Esophagus (tissue), 2 donors: ENCODE results near the gene DLG5. TPM values are rescaled to one million over a fixed set of nuclear protein-coding genes. Genes with fewer than 3 reads are reported as not detected.

Experiments
- H3K27ac ChIP-seq, 2 donors: one replicate each; pipeline ENCODE4 v1.5.1; 2013; ENCODE audit warnings: low read depth in 2 of 2, mild to moderate bottlenecking in 2 of 2, inconsistent platforms in 1 of 2, low read length in 1 of 2, moderate library complexity in 1 of 2
- H3K27me3 ChIP-seq, 2 donors: one replicate each; pipeline ENCODE4 v1.6.1; 2013; ENCODE audit warnings: low read length in 2 of 2, control low read depth in 1 of 2, mild to moderate bottlenecking in 1 of 2; ENCODE audit not compliant: insufficient read depth in 2 of 2, control insufficient read depth in 1 of 2
- H3K36me3 ChIP-seq, 2 donors: one replicate each; pipeline ENCODE4 v1.6.1; 2013; ENCODE audit warnings: low read length in 1 of 2; ENCODE audit not compliant: control insufficient read depth in 2 of 2, insufficient read depth in 2 of 2
- H3K4me1 ChIP-seq, 2 donors: one replicate each; pipeline ENCODE4 v1.6.1; 2013; ENCODE audit warnings: low read length in 1 of 2; ENCODE audit not compliant: control insufficient read depth in 2 of 2, insufficient read depth in 2 of 2
- H3K4me3 ChIP-seq, 2 donors: one replicate each; pipeline ENCODE4 v1.5.1; 2013; ENCODE audit warnings: low read length in 2 of 2, mild to moderate bottlenecking in 2 of 2, low read depth in 1 of 2, moderate library complexity in 1 of 2
- H3K9me3 ChIP-seq, 2 donors: one replicate each; pipeline ENCODE4 v1.6.1; 2013; ENCODE audit warnings: mild to moderate bottlenecking in 2 of 2, low read depth in 1 of 2, low read length in 1 of 2, moderate library complexity in 1 of 2; ENCODE audit not compliant: control insufficient read depth in 2 of 2, insufficient read depth in 1 of 2
- WGBS, 2 donors: extraction: QIAGEN DNeasy Blood & Tissue Kit; methylation state at CpG; one replicate each; pipeline ENCODE4 v1.1.7; 2013; 5-methylcytosine and 5-hydroxymethylcytosine counted together
- polyA plus RNA-seq, 2 donors: library from polyadenylated mRNA; stranded (reverse); fragments of 200-250 nt; gene quantifications; one replicate each; pipeline ENCODE4 v1.2.3, GENCODE V29; 2013
- donor health status: healthy with polysubstance abuse.
- donor health status: Bipolar disorder and iron deficiency.

DLG5 gene
- polyA plus RNA-seq, 2 donors = 13.9 to 17.4 TPM

DNA sequence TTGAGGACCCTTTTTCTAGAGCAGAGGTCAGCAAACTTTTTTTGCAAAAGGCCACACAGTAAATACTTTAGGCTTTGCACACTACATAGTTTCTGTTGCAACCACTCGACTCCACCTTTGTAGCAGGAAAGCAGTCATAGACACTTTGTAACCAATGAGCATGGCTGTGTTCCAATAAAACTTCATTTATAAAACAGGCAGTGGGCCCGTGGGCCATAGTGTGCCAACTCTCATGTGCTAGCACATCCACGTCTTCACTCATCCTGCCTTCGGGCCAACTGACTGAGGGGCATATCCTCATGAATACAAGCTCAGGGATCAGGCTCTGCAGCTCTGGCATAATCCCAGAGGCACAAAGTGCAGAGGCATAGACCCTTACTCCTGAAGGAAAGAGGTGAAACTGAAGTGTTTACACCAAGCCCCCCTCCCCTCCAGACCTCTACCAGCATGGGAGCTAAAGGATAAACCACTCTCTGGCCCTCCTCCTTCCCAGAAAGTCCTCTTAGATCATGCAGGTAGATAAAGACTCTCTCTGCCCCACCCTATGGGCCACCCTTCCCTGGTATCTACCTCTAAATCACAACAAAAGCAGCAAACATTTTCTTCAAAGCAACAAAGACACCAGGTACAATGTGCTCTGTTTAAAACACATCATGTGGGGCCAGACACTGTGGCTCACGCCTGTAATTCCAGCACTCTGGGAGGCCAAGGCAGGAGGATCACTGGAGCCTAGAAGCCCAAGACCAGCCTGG lies 71.0 kb downstream of the DLG5 start:
- Histone ChIP-seq H3K36me3 (peaks cover 0 to 15% of the 10 kb centered on the region in 2 donors), H3K27ac (peak overlapping the region; percentile 52 to 64), H3K9me3 (no peaks in the 10 kb centered on the region), H3K4me3 (no peak overlapping the region), H3K27me3 (no peaks in the 10 kb centered on the region), H3K4me1 (peaks cover 5 to 28% of the 10 kb centered on the region in 2 donors)
- WGBS, 2 donors = 47 to 58% methylated on average over 5 of the region's 5 CpGs

DNA sequence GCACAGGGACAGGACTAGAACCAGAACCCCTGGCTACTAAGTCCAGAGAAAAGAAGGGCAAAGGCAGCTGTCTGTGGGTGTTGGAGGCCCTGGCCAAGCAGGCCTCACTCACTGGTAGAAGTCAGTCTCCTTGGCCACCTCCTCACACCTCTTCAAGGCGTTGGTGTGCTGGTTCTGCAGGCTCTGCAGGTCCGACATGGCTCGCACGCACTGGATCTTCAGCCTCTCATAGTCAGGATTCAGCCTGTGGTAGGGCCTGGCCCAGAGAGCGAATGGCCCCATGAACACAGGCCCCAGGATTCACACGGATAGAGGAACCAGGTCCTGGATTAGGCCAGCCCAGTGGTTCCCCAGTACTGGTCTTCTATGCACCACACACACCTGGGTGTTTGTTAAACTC lies 72.4 kb downstream of the DLG5 start:
- 59 to 77% methylated on average over 6 of the region's 6 CpGs for WGBS, 2 donors
- Histone ChIP-seq H3K4me1 (peaks cover 5 to 28% of the 10 kb centered on the region in 2 donors), H3K9me3 (no peaks in the 10 kb centered on the region), H3K36me3 (peaks cover 0 to 15% of the 10 kb centered on the region in 2 donors), H3K4me3 (no peak overlapping the region), H3K27ac (peak overlapping the region; percentile 84 to 88), H3K27me3 (no peaks in the 10 kb centered on the region)

DNA sequence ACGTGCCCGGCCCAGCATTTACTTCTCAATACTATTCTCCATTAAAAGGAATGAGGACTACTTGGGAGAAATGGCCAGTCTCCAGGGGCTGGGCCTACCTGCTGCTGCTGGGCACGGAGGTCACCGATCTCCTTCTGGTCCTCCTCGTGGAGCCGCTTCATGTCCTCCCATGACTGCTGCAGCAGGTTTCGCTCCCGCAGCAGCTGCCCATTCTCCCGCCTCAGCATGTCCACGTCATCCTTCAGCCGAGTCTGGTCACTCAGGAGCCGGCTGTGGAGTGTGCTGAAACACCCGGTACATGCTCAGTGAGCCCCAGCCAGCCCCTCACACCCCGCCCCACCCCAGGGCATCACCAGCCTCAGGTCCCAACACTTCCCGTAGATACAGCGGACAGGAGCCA lies 73.3 kb downstream of the DLG5 start:
- Histone ChIP-seq H3K4me3 (no peak overlapping the region), H3K27ac (peak overlapping the region; percentile 84 to 88), H3K36me3 (peaks cover 0 to 15% of the 10 kb centered on the region in 2 donors), H3K27me3 (no peaks in the 10 kb centered on the region), H3K4me1 (peaks cover 5 to 28% of the 10 kb centered on the region in 2 donors), H3K9me3 (no peaks in the 10 kb centered on the region)
- WGBS, 2 donors = 78 to 90% methylated on average over 16 of the region's 16 CpGs

DNA sequence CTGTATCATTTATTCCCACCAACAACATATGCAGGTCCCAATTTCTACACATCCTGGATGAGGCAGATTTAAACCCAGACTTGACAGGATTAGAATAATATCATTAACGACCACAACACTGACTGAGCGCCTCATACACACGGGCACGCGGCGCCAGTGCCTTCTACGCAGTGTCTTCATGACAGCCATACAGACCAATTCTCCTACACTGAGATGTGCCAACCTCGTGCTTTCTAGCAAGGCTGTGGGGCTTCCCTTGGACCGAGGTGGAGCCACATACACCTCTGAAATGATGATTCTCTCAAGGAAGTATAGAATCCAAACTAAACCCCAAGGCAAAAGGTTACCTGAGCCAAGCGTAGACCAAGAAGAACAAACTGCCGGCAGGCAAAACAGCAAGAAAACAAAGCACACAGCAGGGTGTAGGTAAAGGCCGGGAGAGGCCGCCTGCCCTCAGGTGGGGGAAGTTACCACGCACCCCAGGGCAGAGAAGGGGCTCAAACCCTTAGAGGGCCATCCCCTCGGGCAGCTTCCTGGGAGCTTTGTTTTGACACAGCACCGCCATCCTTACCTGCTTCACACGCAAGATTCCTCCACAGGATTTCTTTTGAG lies 75.8 kb downstream of the DLG5 start:
- 82 to 83% methylated on average over 17 of the region's 17 CpGs for WGBS, 2 donors
- H3K36me3 ChIP-seq = peaks cover 0 to 17% of the 10 kb centered on the region in 2 donors
- peaks cover 0 to 21% of the 10 kb centered on the region in 2 donors for H3K4me1 ChIP-seq
- no peak overlapping the region for H3K27ac ChIP-seq
- no peaks in the 10 kb centered on the region for H3K9me3 ChIP-seq
- H3K4me3 ChIP-seq = no peak overlapping the region
- H3K27me3 ChIP-seq = no peaks in the 10 kb centered on the region

DNA sequence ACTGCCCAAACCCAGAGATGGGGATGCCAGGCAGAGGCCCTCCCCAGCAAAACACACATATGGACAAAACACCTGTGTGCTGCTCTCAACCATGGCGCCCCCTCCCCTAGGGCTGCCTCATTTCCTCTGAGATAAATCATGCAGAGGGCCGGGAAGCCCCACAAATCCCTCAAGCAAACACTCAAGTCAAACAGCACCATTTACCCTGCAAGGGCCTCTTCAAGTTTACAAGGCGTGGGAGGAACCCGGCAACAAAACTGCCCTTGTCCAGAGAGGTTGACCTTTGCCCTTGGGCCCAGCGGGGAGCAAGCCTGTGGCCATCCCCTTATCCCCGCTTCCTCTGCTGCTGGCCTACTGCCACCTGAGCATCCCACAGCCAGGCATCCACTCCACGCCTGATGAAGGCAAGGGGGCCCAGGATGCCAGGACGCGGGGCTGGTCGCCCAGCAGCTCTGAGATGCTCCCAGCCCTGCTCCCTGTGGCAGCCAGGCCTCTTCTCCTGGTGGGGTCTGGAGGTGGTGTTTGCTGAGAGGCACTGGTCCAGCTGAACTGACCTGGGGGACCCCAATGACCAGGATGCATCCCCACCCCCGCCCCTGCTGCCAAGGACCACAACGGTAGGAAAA lies 77.4 kb downstream of the DLG5 start:
- Histone ChIP-seq H3K27ac (no peak overlapping the region), H3K27me3 (no peaks in the 10 kb centered on the region), H3K4me1 (peaks cover 0 to 10% of the 10 kb centered on the region in 2 donors), H3K36me3 (peaks cover 0 to 14% of the 10 kb centered on the region in 2 donors), H3K4me3 (no peak overlapping the region), H3K9me3 (no peaks in the 10 kb centered on the region)
- 70 to 75% methylated on average over 12 of the region's 12 CpGs for WGBS, 2 donors

DNA sequence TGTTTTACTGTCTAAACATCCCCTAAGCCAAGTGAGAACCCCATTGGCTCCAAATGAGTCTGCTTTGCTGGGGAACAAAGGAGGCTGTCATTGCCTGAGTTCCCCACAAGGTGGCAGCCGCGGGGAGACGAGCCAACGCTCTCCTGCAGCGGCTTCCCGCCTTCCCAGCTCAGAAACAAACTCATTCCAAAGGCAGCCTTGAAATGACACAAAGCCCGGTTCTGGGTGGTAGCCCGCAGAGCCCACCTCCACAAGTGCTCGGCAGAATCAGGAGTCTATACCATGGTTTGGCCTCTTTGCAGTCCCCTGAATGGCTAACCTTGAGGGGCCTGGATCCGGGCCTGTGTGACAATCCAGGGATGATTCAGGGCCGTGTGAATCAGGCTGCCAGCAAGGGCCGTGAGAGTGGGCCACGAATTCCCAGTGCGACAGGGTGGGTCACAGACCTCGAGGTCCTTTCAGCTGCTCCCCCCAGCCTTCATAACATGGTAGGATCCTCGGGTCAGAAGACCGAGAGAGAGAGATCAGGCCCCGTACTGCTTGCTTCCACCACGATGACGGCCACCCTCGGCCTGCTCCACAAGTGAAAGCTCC lies 79.7 kb downstream of the DLG5 start:
- no peaks in the 10 kb centered on the region for H3K27me3 ChIP-seq
- WGBS, 2 donors = 28 to 29% methylated on average over 21 of the region's 21 CpGs
- peaks cover 5 to 19% of the 10 kb centered on the region in 2 donors for H3K36me3 ChIP-seq
- no peak overlapping the region for H3K4me3 ChIP-seq
- peaks cover 0 to 3% of the 10 kb centered on the region in 2 donors for H3K4me1 ChIP-seq
- H3K9me3 ChIP-seq = no peaks in the 10 kb centered on the region
- peak overlapping the region; percentile 31 to 62 for H3K27ac ChIP-seq

DNA sequence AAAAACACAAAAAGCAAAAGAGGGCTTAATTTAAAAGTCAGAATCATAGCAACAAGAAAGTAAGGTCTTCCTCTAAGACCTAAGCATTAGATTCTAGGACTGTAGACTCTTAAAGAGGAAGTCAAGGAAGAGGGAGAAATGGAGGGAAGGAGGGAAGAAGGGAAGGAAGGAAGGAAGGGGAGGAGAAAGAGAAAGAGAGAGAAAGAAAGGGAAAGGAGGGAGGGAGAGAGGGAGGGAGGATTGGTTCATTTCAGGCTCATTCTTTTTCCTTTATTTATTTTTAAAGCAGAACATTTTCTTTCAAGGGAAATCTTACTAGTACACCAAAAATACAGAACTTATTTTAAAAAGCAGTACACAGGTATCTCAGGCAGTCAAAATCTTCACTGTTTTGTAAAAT lies 81.1 kb downstream of the DLG5 start:
- Histone ChIP-seq H3K4me1 (peaks cover 0 to 3% of the 10 kb centered on the region in 2 donors), H3K27ac (peak overlapping the region in 1 of 2 donors; percentile 23), H3K27me3 (no peaks in the 10 kb centered on the region), H3K9me3 (no peaks in the 10 kb centered on the region), H3K36me3 (peaks cover 5 to 17% of the 10 kb centered on the region in 2 donors), H3K4me3 (no peak overlapping the region)

DNA sequence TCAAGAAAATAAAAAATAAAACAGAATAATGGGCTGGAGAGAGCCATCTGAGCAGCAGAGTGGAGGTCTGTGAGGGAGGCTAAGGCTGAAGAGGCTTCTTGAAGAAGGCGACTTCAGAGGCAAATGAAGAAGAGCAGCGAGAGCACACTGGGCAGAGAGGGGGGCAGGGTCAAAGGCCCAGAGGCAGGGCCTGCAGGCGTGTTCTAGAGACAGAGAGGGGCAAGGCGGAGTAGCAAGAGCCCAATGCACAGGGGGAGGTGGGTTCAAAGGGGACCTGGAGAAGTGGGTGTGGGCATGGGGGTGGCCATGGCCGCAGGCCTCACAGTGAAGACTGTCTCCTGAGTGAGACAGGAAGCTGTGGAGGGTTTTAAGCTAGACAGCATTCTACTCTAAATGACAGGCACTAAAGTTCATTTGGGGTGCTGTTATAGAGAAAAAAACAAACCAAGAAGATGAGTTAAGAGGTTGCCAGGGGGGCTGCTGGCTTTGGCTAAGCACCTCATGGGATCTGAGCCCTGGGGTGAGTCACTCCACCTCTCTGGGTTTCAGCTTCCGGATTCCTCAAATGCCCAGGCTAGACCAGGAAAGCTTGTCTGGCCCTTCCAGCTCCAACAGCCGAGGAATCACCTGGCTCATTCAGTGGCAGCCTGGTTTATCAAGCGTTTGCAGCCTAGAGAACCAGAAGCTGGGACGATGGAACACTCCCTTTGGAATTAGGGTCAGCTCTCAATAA lies 81.7 kb downstream of the DLG5 start:
- Histone ChIP-seq H3K4me3 (no peak overlapping the region), H3K9me3 (no peaks in the 10 kb centered on the region), H3K36me3 (peaks cover 5 to 17% of the 10 kb centered on the region in 2 donors), H3K27ac (peak overlapping the region in 1 of 2 donors; percentile 23), H3K27me3 (no peaks in the 10 kb centered on the region), H3K4me1 (peaks cover 0 to 3% of the 10 kb centered on the region in 2 donors)
- 59 to 69% methylated on average over 9 of the region's 9 CpGs for WGBS, 2 donors

DNA sequence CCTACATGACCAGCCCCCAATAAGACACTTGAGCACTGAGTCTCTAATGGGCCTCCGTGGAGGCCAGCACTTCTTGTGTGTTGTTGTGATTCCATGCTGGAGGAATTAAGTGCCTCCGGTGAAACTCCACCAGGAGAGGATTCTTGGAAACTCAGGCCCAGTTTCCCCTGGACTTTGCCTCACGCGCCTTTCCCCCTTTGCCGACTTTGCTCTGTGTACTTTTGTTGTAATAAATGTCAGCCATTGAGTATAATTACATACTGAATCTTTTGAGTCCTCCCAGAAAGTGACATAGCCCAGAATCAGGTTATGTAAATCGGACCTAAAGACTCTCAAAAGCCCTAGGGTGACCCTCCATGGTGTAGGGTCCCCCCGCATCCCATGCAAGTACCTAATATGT lies 82.4 kb downstream of the DLG5 start:
- Histone ChIP-seq H3K9me3 (no peaks in the 10 kb centered on the region), H3K27me3 (no peaks in the 10 kb centered on the region), H3K4me1 (peaks cover 0 to 3% of the 10 kb centered on the region in 2 donors), H3K4me3 (no peak overlapping the region), H3K27ac (no peak overlapping the region), H3K36me3 (peaks cover 5 to 17% of the 10 kb centered on the region in 2 donors)
- 77 to 94% methylated on average over 7 of the region's 7 CpGs for WGBS, 2 donors
